HG03196 (cell line): Measurements from ENCODE around the gene HCRTR1.

Experiments
- ATAC-seq: cut with Tn5 transposase; IDR thresholded peaks from one replicate; pipeline ENCODE4 v1.9.1; 2021; ENCODE audit not compliant: unreplicated experiment

Gene HCRTR1

GRCh38 chr1:31596737-31597097 is 20.8 kb upstream of the HCRTR1 start:
- ATAC-seq, result no peak

- ATAC-seq, result no peak
Measured at GRCh38 chr1:31598980-31599379, 18.5 kb upstream of the HCRTR1 start.

DNA sequence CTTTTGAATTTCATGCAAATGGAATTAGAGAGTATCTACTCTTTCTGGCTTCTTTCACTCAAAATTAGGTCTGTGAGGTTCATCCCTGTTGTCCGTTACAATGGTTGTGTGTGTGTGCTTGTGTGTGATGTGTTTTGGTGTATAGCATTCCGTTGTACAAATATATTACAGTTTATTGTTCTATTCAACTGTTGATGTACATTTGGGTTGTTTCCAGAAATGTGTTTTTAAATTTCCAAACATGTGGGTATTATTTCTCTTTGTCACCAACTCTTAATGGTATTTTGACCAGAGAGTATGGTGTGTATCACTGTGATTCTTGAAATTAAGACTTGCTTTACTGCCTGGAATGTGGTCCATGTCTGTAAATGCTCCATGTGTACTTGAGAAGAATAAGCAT is 16.8 kb upstream of the HCRTR1 start:
- ATAC-seq, result no peak

DNA sequence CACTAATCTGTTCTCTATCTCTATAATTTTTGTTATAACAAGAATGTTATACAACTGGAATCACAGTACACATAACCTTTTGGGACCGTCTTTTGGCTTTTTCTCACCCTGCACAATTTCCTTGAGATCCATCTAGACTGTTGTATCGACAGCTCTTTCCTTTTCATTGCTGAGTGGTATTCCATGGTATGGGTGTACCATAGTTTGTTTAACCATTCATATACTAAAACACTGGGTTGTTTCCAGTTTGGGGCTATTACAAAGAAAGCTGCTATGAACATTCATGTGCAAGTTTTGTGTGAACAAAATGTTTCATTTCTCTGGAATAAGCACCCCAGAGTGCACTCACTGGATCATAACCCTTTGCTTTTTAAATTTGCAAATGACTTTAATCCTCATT is 15.4 kb upstream of the HCRTR1 start:
- ATAC-seq, result no peak

- ATAC-seq, result peak; percentile 93
Measured at GRCh38 chr1:31605908-31606427, 11.5 kb upstream of the HCRTR1 start.

DNA sequence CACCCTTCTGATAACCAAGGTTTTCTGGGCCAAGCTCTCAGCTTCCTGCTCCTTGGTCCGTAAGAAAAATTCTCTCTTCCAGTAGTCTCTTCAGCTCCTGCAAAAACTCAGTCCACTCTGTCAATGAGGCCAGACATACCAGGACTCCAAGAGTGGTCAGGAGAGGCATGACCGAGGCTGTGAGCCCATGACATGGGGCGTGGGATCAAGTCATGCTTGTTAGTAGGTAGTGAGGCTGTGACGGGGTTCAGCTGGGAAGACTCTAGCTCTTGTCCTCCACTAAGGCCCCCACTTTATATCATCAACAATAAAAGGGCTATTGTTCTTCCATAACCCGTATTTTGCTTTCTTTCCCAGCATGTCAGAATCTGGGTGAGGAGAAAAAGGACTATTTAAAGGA is 10.1 kb upstream of the HCRTR1 start:
- ATAC-seq, result no peak

DNA sequence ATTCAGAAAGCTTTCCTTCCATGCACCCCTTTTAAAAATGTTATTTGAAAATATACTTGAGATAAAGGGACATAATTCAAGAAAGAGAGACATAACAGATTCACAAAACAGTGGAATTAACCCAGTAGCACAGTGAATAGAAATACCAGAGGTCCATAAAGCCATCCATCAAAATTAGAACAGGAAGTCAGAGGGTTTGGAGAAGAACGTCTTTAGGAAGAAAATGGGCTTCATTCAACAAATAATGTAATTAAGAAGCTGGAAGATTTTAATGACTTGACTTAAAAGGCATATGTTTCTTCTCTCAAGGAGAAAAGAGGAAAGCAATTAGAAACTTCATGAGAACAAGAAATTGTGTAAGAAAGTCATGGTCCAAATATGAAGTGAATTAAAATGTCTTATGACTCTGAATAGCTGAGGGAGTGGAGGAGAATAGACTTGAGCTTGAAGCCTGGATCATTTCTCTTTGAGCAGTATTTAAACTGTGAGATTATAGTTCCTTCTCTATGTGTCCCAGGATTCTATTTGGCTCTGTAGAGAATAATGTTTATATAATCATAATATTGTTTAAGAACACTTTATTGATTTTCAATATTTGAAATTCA is 7.9 kb upstream of the HCRTR1 start:
- ATAC-seq, result no peak

- no peak for ATAC-seq
Measured at GRCh38 chr1:31614414-31615005, 3.0 kb upstream of the HCRTR1 start.

GRCh38 chr1:31615414-31615813 is 2.1 kb upstream of the HCRTR1 start:
- ATAC-seq, result no peak

- no peak for ATAC-seq
Measured at GRCh38 chr1:31615939-31616338, 1.6 kb upstream of the HCRTR1 start.

GRCh38 chr1:31617916-31618746 is 642 bp downstream of the HCRTR1 start:
- no peak for ATAC-seq

DNA sequence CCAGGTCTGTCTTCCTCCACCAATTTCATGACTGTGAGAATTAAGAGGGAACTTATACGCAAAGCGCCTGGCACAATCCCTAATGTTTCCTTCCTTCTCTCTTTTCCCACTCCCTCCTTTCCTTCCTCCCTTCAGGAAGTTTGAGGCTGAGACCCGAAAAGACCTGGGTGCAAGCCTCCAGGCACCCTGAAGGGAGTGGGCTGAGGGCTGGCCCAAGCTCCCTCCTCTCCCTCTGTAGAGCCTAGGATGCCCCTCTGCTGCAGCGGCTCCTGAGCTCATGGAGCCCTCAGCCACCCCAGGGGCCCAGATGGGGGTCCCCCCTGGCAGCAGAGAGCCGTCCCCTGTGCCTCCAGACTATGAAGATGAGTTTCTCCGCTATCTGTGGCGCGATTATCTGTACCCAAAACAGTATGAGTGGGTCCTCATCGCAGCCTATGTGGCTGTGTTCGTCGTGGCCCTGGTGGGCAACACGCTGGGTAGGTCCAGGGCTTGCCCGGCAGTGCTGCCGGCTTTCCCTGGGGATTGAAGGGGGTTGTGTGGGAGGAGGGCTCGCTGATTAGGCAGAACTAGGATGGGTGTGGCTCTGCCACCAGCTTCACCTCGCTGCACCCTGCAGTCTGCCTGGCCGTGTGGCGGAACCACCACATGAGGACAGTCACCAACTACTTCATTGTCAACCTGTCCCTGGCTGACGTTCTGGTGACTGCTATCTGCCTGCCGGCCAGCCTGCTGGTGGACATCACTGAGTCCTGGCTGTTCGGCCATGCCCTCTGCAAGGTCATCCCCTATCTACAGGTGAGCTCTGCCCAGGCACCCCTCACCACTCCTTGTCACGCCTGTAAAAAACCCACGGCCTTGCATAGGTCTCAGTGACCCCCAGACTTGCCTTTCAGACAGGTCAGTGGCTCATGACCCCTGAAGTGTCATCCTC is 1.7 kb downstream of the HCRTR1 start:
- ATAC-seq, result no peak

DNA sequence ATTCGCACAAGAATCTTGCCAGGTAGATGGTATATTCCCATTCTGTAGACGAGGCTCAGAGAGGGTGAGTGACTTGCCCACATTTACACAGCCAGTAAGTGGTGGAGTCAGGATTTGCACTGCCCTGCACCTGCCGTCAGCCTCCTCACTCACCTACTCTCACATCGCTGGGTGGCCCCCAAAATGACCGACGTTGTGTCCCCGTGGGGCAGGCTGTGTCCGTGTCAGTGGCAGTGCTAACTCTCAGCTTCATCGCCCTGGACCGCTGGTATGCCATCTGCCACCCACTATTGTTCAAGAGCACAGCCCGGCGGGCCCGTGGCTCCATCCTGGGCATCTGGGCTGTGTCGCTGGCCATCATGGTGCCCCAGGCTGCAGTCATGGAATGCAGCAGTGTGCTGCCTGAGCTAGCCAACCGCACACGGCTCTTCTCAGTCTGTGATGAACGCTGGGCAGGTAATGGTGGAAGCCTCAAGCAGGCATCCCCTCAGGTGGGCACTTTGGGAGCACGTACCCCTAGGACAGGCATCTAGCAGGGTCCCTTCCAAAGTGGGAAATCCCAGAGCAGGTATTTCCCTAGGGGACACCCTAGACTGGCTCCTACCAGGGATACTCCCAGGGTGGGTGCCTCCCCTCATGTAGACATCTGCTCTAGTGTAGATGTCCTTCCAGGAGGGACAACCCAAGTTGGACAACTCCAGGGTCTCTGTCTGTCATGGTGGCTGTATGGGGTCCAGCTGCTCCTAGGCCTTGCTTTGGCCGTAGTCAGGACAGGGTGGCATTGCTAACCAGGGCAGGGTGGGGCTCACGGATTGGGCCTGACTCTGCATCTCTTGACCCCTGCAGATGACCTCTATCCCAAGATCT is 3.4 kb downstream of the HCRTR1 start:
- ATAC-seq, result no peak

DNA sequence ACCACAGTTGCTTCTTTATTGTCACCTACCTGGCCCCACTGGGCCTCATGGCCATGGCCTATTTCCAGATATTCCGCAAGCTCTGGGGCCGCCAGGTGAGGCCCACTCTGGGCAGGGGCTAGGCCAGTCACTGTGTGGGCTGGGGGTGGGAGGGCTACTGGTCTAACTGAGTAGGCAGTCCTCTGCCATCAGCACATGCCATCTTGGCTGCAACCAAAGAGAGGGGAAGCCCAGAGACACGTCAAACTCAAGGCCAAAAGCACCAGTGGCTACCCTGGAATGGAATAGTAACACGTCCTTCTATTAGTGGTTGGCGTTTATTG is 4.0 kb downstream of the HCRTR1 start:
- ATAC-seq, result no peak

DNA sequence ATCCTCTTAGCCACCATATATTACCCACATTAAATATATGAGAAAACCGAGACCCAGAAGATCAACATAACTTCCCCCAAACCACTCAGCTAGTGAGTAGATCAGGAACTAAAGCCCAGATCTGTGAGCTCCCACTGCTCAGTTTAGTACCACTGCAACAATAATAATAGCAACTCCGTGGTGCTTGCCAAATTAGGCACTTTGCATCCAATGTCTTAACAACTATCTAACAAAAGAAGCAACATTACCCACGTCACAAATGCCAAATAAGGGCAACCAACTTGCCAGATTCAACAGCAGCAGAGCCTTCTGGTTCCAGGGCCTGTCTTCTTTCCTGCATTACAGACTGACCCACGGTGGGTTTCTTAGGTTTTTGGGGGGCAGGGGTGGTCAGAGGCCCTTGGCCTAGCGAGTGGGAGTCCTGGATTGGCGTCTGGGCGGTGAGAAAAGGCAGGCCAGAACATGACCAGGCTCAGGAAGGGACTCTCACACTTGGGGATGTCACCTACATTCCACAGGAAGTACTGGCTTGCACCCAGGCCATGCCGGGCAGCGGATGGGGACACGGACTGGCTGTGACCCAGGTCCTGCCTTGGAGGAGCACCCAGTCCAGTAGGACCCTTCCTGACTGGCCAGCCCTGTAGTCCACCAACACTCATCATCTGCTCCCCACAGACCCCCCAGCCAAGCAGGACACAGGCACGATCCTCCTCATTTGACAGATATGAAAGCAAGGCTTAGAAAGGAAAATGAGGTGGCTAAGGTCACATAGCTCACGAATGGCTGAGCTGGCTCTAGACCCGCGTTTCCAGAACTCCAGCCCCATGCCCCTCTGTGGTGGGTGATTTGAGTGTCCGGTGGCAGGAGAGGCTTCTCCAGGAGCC is 4.6 kb downstream of the HCRTR1 start:
- no peak for ATAC-seq

- no peak for ATAC-seq
Measured at GRCh38 chr1:31623365-31623764, 5.9 kb downstream of the HCRTR1 start.

DNA sequence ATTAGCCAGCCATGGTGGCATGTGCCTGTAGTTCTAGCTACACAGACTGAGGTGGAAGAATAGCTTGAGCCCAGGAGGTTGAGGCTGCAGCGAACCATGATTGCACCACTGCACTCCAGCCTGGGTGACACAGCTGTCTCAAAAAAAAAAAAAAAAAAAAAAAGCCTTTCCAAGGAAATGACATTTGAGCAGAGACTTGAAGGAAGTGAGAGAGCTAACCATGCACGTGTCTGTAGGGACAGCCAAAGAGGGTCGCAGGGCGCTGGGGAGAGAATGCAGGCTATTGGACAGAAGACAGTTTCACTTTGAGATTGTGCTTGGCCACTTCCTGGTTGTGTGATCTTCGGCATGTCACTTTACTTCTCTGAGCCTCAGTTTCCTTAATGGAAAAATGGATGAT is 6.8 kb downstream of the HCRTR1 start:
- no peak for ATAC-seq

GRCh38 chr1:31624731-31625514 is 7.4 kb downstream of the HCRTR1 start:
- no peak for ATAC-seq
